ENCODE results near the gene SAMMSON.

SAMMSON gene

GRCh38 chr3:70028361-70028760 is 28.8 kb downstream of the SAMMSON start:
- DNase-seq (ENCODE audit: low spot score): no peak
- in situ Hi-C loops (cut with MboI; ENCODE audit: low sequenced_read_pairs, unreplicated experiment): no loop called here

GRCh38 chr3:70038693-70039092 is 39.2 kb downstream of the SAMMSON start:
- in situ Hi-C loops (cut with MboI; ENCODE audit: low sequenced_read_pairs, unreplicated experiment): no loop called here
- TF ChIP-seq CTCF (IDR thresholded peaks at IDR 0.05; ENCODE audit: borderline replicate concordance, control extremely low read depth, extremely low read depth, insufficient read depth, missing control alignments): no peak
- DNase-seq (ENCODE audit: low spot score): no peak

More at GRCh38 chr3:70028361-70028760, 28.8 kb downstream of the SAMMSON start:
- TF ChIP-seq CTCF (IDR thresholded peaks at IDR 0.05; ENCODE audit: borderline replicate concordance, control extremely low read depth, extremely low read depth, insufficient read depth, missing control alignments): no peak

DNA sequence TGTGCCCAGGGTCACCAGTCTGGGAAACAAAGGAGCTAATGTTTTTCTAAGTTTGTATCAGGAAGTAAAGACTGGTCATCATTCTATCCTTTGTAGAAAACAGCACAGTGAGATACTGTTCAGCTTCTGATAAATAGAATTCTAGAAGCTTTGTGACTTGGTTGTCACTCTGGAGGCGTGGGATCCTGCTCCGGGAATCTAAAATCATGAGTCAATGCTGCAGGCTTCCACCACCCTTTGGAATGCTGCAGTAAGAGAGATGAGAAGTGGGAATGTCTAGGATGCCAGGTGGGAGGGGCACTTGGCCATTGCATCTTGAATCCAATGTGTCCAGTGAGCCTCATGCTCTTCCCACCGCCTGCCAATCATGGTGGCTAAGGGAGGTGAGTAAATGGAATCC is 40.9 kb downstream of the SAMMSON start:
- no peak for TF ChIP-seq CTCF (IDR thresholded peaks at IDR 0.05; ENCODE audit: borderline replicate concordance, control extremely low read depth, extremely low read depth, insufficient read depth, missing control alignments)
- in situ Hi-C loops (cut with MboI; ENCODE audit: low sequenced_read_pairs, unreplicated experiment): no loop called here
- no peak for DNase-seq (ENCODE audit: low spot score)

GRCh38 chr3:70042641-70043040 is 43.1 kb downstream of the SAMMSON start:
- no peak for TF ChIP-seq CTCF (IDR thresholded peaks at IDR 0.05; ENCODE audit: borderline replicate concordance, control extremely low read depth, extremely low read depth, insufficient read depth, missing control alignments)
- no peak for DNase-seq (ENCODE audit: low spot score)
- in situ Hi-C loops (cut with MboI; ENCODE audit: low sequenced_read_pairs, unreplicated experiment): no loop called here

GRCh38 chr3:70049761-70050160 is 50.2 kb downstream of the SAMMSON start:
- in situ Hi-C loops (cut with MboI; ENCODE audit: low sequenced_read_pairs, unreplicated experiment): no loop called here
- no peak for TF ChIP-seq CTCF (IDR thresholded peaks at IDR 0.05; ENCODE audit: borderline replicate concordance, control extremely low read depth, extremely low read depth, insufficient read depth, missing control alignments)
- DNase-seq (ENCODE audit: low spot score): no peak

DNA sequence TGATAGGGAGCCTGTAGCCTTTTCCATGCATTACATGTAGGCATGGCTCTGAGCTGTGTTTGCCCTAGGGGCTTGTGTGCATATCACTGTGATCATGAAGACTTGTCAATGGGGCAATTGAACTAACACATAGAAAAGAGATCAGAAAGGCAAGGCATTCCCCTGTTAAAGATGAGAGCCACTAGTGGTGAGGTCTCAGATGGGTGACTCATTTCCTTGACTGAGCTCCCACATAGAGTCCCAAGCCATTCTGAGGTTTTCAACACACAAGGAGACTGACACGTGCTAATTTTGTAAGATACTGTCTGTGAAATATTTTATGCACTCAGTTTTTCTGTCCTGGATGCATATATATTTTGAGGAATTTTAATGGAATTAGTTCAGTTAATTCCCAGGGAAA is 53.8 kb downstream of the SAMMSON start:
- no peak for TF ChIP-seq CTCF (IDR thresholded peaks at IDR 0.05; ENCODE audit: borderline replicate concordance, control extremely low read depth, extremely low read depth, insufficient read depth, missing control alignments)
- in situ Hi-C loops (cut with MboI; ENCODE audit: low sequenced_read_pairs, unreplicated experiment): no loop called here
- no peak for DNase-seq (ENCODE audit: low spot score)

DNA sequence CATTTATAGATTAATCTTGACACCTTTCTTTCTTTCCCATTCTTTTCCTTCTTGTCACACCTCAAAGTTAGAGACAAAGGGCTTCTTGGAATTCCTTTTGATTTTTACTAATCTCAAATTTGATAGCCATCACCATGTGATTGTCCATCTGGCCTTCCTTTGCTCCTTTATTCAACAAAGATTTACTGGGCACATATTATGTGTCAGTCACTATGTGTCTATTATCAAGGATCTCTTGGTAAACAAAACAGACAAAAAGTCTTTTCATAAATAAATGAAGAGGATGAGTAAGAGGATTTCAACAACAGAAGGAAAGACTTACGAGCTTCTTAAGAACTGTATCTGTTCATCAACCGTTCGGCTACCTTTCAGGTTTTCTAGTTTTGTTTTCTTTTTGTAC is 56.5 kb downstream of the SAMMSON start:
- TF ChIP-seq CTCF (IDR thresholded peaks at IDR 0.05; ENCODE audit: borderline replicate concordance, control extremely low read depth, extremely low read depth, insufficient read depth, missing control alignments): no peak
- in situ Hi-C loops (cut with MboI; ENCODE audit: low sequenced_read_pairs, unreplicated experiment): no loop called here
- no peak for DNase-seq (ENCODE audit: low spot score)
